Measurements from ENCODE around the gene ZNF366.

- TF ChIP-seq CTCF (IDR thresholded peaks at IDR 0.05) (no peak), POLR2A (IDR thresholded peaks at IDR 0.05) (no peak)
These were observed 2.2 kb downstream of the ZNF366 start for GRCh38 chr5:72505016-72505415.
